ENCODE data around the gene PHIP.

The PHIP gene

DNA sequence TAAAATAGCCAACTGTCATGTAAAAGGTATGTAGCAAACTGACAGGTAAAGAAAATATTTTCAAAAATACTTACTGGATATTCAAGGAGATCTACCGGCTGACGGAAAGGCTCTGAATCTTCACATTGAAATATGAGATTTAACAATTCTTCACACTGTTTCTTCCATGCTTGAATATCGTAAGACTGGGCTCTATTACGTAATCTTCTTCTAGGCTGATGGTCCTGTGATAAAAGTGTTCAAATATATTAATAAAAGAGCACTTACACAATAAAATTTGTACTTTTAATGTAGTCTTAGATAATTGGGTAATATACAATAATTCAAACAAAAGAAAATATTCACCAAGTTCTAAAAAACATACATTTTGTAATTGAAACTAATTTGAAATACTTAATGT lies 123.3 kb downstream of the PHIP start:
- no peak for TF ChIP-seq CTCF (IDR thresholded peaks at IDR 0.05)
- no peak overlapping the region for H3K4me3 ChIP-seq (ENCODE audit: low read depth, low read length)
- H3K9ac ChIP-seq = no peak overlapping the region
- H3K27me3 ChIP-seq (ENCODE audit: control insufficient read depth, insufficient read depth, low read length) = no peaks in the 10 kb centered on the region
- no peaks in the 10 kb centered on the region for H3K79me2 ChIP-seq
- H3K4me1 ChIP-seq = no peaks in the 10 kb centered on the region
- H3K36me3 ChIP-seq (ENCODE audit: control insufficient read depth, insufficient read depth, low read length) = no peaks in the 10 kb centered on the region
- no peak overlapping the region for H2AFZ ChIP-seq
- H3K27ac ChIP-seq = no peak overlapping the region
- H3K9me3 ChIP-seq (ENCODE audit: control insufficient read depth, low read length) = no peaks in the 10 kb centered on the region
- H3K4me2 ChIP-seq (ENCODE audit: low read length) = no peak overlapping the region

- Histone ChIP-seq H3K4me1 (no peaks in the 10 kb centered on the region), H3K27ac (no peak overlapping the region), H2AFZ (no peak overlapping the region), H3K9ac (no peak overlapping the region), H3K4me3 (ENCODE audit: low read depth, low read length) (no peak overlapping the region), H3K9me3 (ENCODE audit: control insufficient read depth, low read length) (no peaks in the 10 kb centered on the region), H3K27me3 (ENCODE audit: control insufficient read depth, insufficient read depth, low read length) (no peaks in the 10 kb centered on the region), H3K36me3 (ENCODE audit: control insufficient read depth, insufficient read depth, low read length) (no peaks in the 10 kb centered on the region), H3K4me2 (ENCODE audit: low read length) (no peak overlapping the region), H3K79me2 (no peaks in the 10 kb centered on the region)
- no peak for TF ChIP-seq CTCF (IDR thresholded peaks at IDR 0.05)
Observed at GRCh38 chr6:78953798-78954197, 124.3 kb downstream of the PHIP start.

GRCh38 chr6:78952362-78952761 lies 125.7 kb downstream of the PHIP start:
- no peaks in the 10 kb centered on the region for H3K27me3 ChIP-seq (ENCODE audit: control insufficient read depth, insufficient read depth, low read length)
- H3K4me1 ChIP-seq = no peaks in the 10 kb centered on the region
- no peaks in the 10 kb centered on the region for H3K36me3 ChIP-seq (ENCODE audit: control insufficient read depth, insufficient read depth, low read length)
- peaks cover 2% of the 10 kb centered on the region for H3K79me2 ChIP-seq
- H3K27ac ChIP-seq = no peak overlapping the region
- H2AFZ ChIP-seq = no peak overlapping the region
- no peaks in the 10 kb centered on the region for H3K9me3 ChIP-seq (ENCODE audit: control insufficient read depth, low read length)
- no peak for TF ChIP-seq CTCF (IDR thresholded peaks at IDR 0.05)
- H3K9ac ChIP-seq = no peak overlapping the region
- no peak overlapping the region for H3K4me2 ChIP-seq (ENCODE audit: low read length)
- no peak overlapping the region for H3K4me3 ChIP-seq (ENCODE audit: low read depth, low read length)

DNA sequence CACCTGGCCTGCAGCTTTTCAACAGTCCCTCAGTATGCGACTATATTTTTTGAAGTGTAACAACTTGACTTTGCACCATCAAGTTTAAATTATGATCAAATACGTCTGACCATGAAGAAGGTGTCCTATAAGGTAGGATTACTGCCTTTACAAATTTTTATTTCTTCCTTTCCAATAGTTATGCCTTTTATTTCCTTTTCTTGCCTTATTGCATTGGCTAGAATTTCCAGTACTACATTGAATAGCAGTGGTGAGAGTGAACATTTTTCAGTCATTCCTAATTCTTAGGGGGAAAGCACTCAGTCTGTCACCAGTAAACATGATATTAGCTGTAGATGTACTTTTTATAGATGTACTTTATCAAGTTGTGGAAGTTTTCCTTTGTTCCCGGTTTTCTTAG lies 129.3 kb downstream of the PHIP start:
- no peak for TF ChIP-seq CTCF (IDR thresholded peaks at IDR 0.05)
- no peaks in the 10 kb centered on the region for H3K36me3 ChIP-seq (ENCODE audit: control insufficient read depth, insufficient read depth, low read length)

GRCh38 chr6:78947962-78948361 lies 130.1 kb downstream of the PHIP start:
- Histone ChIP-seq H3K9ac (no peak overlapping the region), H2AFZ (no peak overlapping the region), H3K4me3 (ENCODE audit: low read depth, low read length) (no peak overlapping the region), H3K4me2 (ENCODE audit: low read length) (no peak overlapping the region), H3K27me3 (ENCODE audit: control insufficient read depth, insufficient read depth, low read length) (no peaks in the 10 kb centered on the region), H3K27ac (no peak overlapping the region), H3K9me3 (ENCODE audit: control insufficient read depth, low read length) (no peaks in the 10 kb centered on the region), H3K79me2 (peaks cover 2% of the 10 kb centered on the region), H3K36me3 (ENCODE audit: control insufficient read depth, insufficient read depth, low read length) (no peaks in the 10 kb centered on the region), H3K4me1 (no peaks in the 10 kb centered on the region)
- TF ChIP-seq CTCF (IDR thresholded peaks at IDR 0.05) = no peak

More for the DNA sequence above, 129.3 kb downstream of the PHIP start:
- no peaks in the 10 kb centered on the region for H3K9me3 ChIP-seq (ENCODE audit: control insufficient read depth, low read length)
- H3K4me1 ChIP-seq = no peaks in the 10 kb centered on the region
- H3K27ac ChIP-seq = no peak overlapping the region
- no peak overlapping the region for H2AFZ ChIP-seq
- no peak overlapping the region for H3K4me3 ChIP-seq (ENCODE audit: low read depth, low read length)
- no peaks in the 10 kb centered on the region for H3K27me3 ChIP-seq (ENCODE audit: control insufficient read depth, insufficient read depth, low read length)
- H3K9ac ChIP-seq = no peak overlapping the region
- peaks cover 2% of the 10 kb centered on the region for H3K79me2 ChIP-seq
- H3K4me2 ChIP-seq (ENCODE audit: low read length) = no peak overlapping the region

All from parathyroid adenoma (tissue), 2 donors.